ENCODE data around the gene SPEM2.

DNA sequence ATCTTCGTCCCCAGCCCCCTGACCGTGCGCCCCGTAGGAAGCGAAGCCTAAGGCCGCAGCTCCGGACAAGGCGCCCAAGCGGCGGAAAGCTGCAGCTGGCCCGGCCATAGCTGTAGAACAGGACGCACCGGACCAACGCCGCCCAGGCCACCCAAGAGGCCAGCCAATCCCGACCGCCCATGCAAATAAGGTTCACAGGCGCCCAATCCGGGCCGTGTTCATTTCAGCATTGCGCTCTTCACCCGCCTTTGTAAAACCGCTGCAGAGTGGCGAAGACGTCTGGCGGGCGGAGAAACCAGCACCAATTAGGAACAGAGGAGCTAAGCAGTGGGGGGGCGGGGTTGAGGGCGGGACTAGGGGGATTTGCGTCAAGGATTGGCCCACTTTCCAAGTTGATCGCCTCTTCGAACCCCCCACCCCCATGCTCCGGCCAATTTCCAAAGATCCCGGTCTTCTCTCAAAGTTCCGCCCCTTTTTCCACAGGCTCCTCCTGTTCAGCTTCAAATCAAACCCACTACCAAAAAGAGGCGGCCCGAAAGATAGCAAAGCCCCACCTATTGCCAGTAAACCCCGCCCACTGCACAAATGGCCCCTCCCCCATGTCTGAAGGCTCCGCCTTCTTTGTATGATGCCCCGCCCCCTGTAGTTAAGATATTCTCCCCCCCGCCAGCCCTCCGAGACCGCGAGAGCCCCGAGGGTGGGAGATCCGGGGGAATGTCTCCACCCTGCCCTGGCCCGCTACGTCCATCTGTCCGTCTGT lies 21.3 kb upstream of the SPEM2 start, which contains the start of gene TMEM256:
- TF ChIP-seq, protein P1, sequence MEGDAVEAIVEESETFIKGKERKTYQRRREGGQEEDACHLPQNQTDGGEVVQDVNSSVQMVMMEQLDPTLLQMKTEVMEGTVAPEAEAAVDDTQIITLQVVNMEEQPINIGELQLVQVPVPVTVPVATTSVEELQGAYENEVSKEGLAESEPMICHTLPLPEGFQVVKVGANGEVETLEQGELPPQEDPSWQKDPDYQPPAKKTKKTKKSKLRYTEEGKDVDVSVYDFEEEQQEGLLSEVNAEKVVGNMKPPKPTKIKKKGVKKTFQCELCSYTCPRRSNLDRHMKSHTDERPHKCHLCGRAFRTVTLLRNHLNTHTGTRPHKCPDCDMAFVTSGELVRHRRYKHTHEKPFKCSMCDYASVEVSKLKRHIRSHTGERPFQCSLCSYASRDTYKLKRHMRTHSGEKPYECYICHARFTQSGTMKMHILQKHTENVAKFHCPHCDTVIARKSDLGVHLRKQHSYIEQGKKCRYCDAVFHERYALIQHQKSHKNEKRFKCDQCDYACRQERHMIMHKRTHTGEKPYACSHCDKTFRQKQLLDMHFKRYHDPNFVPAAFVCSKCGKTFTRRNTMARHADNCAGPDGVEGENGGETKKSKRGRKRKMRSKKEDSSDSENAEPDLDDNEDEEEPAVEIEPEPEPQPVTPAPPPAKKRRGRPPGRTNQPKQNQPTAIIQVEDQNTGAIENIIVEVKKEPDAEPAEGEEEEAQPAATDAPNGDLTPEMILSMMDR (conservative IDR thresholded peaks at IDR 0.05), result no peak
- no peak for TF ChIP-seq ZFX (IDR thresholded peaks at IDR 0.05)

Data from C4-2B (cell line).